Right lobe of liver (tissue), 6 donors: ENCODE results near the gene NARS2. TPM values are rescaled to one million over a fixed set of nuclear protein-coding genes. Genes with fewer than 3 reads are reported as not detected.

Source experiments
- ATAC-seq, 4 donors: fragments of 200-7000 bp; cut with Tn5 transposase; one replicate each; pipeline ENCODE4 v1.9.1; 2020; ENCODE audit warnings: mild to moderate bottlenecking in 4 of 4, moderate library complexity in 4 of 4
- DNase-seq, 3 donors: peaks; one replicate each; pipeline ENCODE4 v3.0.0-alpha.2; 2020
- H3K27ac ChIP-seq, 3 donors: fragments of 200-600 bp; one replicate each; pipeline ENCODE4 v1.8.0; 2022
- H3K27me3 ChIP-seq, 2 donors: fragments of 200-600 bp; one replicate each; pipeline ENCODE4 v1.8.0; 2022
- H3K36me3 ChIP-seq, 4 donors: fragments of 200-600 bp; sonication (generic) in 1 of 4; one replicate each; pipeline versions ENCODE4 v1.5.1 to v1.8.0; 2017 to 2022; ENCODE audit warnings: control low read depth in 1 of 4
- H3K4me1 ChIP-seq, 4 donors: fragments of 200-600 bp; sonication (generic) in 1 of 4; one replicate each; pipeline versions ENCODE4 v1.5.1 to v1.8.0; 2017 to 2022; ENCODE audit warnings: control low read depth in 1 of 4
- H3K4me3 ChIP-seq, 3 donors: fragments of 200-600 bp; one replicate each; pipeline ENCODE4 v1.8.0; 2022
- H3K9me3 ChIP-seq, 4 donors: fragments of 200-600 bp; sonication (generic) in 1 of 4; one replicate each; pipeline versions ENCODE4 v1.5.1 to v1.8.0; 2017 to 2022; ENCODE audit warnings: control low read depth in 1 of 4
- POLR2A ChIP-seq: fragments of 450-650 bp; IDR thresholded peaks from one replicate; pipeline ENCODE4 v1.6.1; 2017; ENCODE audit warnings: antibody characterized with exemption, mild to moderate bottlenecking
- WGBS: methylation state at CpG from one replicate; pipeline ENCODE4 v1.1.6; 2018; ENCODE audit warnings: low coverage, low lambda C conversion rate; ENCODE audit not compliant: insufficient coverage; ENCODE audit errors: missing lambda C conversion rate; 5-methylcytosine and 5-hydroxymethylcytosine counted together
- intact Hi-C, 2 donors: fragments of 100-400 bp; cut with DNase I; formaldehyde crosslinking; loops; one replicate each; pipeline versions ENCODE4 v1.11.2 to v1.14.1; 2022
- total RNA-seq, 6 experiments: library from RNA; depleted of rRNA in 2 of 6; stranded (reverse); fragments of >200 nt in 2 of 6; fragmentation: NEBNext Ultra II Directional in 3 of 6; extraction: Animal tissue kit (Norgen Biotek cat#: 25700) in 3 of 6; gene quantifications; one replicate each; pipeline versions ENCODE4 v1.1.0 to v1.2.4, GENCODE V29; 2016 to 2023
- TF ChIP-seq, protein P1 (sequence below), 4 donors: fragments of 200-600 bp in 3 of 4; fragments of 450-650 bp in 1 of 4; IDR thresholded peaks; one replicate each; pipeline versions ENCODE4 v1.5.1 to v1.8.0; 2016 to 2022; ENCODE audit warnings: antibody characterized with exemption in 4 of 4, mild to moderate bottlenecking in 2 of 4
- donor health status: DM: no; HTN: yes; CAD: no.
- donor health status: DM: no; HTN: no; CAD: no.
- donor health status: DM: no; HTN: no; CAD: no.
- donor health status: DM: no; HTN: yes; CAD: no.
- donor health status: DM: no; HTN: yes; CAD: no.

Gene NARS2
- total RNA-seq, 6 experiments from 2014 or later, result 11.5 to 17.4 (median 14.0) TPM

DNA sequence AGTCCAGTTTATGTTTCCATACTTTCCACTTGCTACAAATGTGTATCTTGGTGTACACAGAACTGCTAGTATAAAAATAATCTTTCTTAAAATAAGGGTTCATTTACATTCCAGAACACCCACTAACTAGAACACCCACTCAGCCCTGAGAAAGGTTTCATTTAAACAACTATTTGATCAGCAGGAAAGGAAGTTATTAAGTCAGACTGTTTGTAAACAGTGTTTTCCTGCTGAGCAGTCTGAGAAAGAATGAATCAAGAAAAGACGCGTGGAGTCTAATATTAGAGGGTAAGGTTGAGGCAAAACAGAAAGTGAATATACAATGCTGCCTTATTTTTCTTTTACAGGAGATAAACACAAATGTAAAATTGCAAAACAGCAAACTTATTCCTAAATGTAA, 32.7 kb downstream of the NARS2 start:
- TF ChIP-seq POLR2A, result no peak
- TF ChIP-seq, protein P1, sequence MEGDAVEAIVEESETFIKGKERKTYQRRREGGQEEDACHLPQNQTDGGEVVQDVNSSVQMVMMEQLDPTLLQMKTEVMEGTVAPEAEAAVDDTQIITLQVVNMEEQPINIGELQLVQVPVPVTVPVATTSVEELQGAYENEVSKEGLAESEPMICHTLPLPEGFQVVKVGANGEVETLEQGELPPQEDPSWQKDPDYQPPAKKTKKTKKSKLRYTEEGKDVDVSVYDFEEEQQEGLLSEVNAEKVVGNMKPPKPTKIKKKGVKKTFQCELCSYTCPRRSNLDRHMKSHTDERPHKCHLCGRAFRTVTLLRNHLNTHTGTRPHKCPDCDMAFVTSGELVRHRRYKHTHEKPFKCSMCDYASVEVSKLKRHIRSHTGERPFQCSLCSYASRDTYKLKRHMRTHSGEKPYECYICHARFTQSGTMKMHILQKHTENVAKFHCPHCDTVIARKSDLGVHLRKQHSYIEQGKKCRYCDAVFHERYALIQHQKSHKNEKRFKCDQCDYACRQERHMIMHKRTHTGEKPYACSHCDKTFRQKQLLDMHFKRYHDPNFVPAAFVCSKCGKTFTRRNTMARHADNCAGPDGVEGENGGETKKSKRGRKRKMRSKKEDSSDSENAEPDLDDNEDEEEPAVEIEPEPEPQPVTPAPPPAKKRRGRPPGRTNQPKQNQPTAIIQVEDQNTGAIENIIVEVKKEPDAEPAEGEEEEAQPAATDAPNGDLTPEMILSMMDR (IDR thresholded peaks at IDR 0.05), result no peak
- no peaks in the 10 kb centered on the region for H3K4me1 ChIP-seq
- H3K27me3 ChIP-seq, result no peaks in the 10 kb centered on the region
- H3K4me3 ChIP-seq, result no peak overlapping the region
- ATAC-seq, result peak in 1 of 4 donors; percentile 41
- intact Hi-C loops, result no loop called here
- no peak overlapping the region for H3K27ac ChIP-seq
- DNase-seq, result no peak
- H3K36me3 ChIP-seq, result no peaks in the 10 kb centered on the region
- no peaks in the 10 kb centered on the region for H3K9me3 ChIP-seq
- WGBS, result 29% methylated on average over 2 of the region's 2 CpGs

DNA sequence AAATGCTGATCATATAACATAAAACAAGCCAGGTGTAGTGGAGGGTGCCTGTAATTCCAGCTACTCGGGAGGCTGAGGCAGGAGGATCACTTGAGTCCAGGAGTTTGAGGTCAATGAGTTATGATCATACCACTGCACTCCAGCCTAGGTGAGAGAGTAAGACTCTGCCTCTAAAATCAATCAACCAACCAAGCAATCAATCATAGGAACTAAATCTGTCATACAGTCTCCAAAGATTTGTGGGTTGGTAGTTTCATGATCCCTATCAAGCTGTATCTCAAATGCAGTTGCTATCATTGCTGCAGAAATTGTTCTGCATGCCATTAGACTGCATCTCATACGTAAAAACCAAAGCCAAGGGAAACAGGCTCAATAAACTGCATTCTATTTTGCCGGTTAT, 33.1 kb downstream of the NARS2 start:
- H3K27me3 ChIP-seq, result no peaks in the 10 kb centered on the region
- no peak overlapping the region for H3K4me3 ChIP-seq
- H3K36me3 ChIP-seq, result no peaks in the 10 kb centered on the region
- H3K27ac ChIP-seq, result no peak overlapping the region
- H3K4me1 ChIP-seq, result no peaks in the 10 kb centered on the region
- DNase-seq, result no peak
- H3K9me3 ChIP-seq, result no peaks in the 10 kb centered on the region
- intact Hi-C loops, result no loop called here
- 68% methylated on average over 3 of the region's 3 CpGs for WGBS
- TF ChIP-seq, protein P1 (IDR thresholded peaks at IDR 0.05), result no peak
- TF ChIP-seq POLR2A, result no peak
- no peak for ATAC-seq

DNA sequence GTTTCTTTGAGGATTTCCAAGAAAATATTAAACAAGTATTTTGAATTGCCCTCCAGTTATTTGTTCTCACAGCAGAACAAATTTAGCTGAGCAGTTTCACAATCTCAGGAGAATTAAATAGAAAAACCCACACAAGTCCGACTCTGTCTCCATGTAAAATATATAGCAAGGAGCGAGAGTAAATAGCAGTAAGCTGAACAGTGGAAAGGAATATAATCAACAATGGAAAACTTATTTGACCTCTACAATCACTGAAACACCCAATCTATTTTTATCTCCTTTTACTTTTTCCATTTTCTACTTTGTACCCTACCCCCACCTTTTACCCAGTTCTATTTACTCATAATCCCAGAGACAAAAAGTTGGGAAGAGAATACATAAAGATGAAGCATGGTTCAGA, 34.4 kb downstream of the NARS2 start:
- TF ChIP-seq, protein P1 (IDR thresholded peaks at IDR 0.05), result no peak
- TF ChIP-seq POLR2A, result no peak
- intact Hi-C loops, result no loop called here
- no peaks in the 10 kb centered on the region for H3K36me3 ChIP-seq
- no peaks in the 10 kb centered on the region for H3K27me3 ChIP-seq
- H3K4me3 ChIP-seq, result no peak overlapping the region
- DNase-seq (no peak), ATAC-seq (peak in 1 of 4 donors; percentile 34)
- WGBS, result 52% methylated on average over 2 of the region's 2 CpGs
- H3K9me3 ChIP-seq, result no peaks in the 10 kb centered on the region
- no peak overlapping the region for H3K27ac ChIP-seq
- no peaks in the 10 kb centered on the region for H3K4me1 ChIP-seq

DNA sequence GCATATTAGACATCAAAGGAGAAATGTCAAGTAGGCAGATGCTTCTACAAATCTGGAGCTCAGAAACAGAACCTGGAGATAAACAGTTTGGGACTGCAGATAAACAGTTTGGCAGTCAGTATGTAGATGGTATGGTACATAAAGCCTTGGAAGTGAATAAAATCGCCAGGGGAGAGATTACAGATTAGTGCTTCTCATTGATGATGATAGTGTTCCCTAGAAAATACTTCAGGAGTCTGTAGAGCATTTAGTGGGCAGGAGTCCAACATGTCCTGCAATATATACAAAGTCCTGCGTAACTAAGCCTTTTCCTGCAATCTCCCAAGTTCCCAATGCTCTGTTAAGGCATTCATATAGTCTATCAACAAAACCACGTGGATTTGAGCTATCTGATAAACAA, 35.2 kb downstream of the NARS2 start:
- DNase-seq, result no peak
- Histone ChIP-seq H3K27ac (no peak overlapping the region), H3K27me3 (no peaks in the 10 kb centered on the region), H3K4me3 (no peak overlapping the region), H3K9me3 (no peaks in the 10 kb centered on the region), H3K36me3 (no peaks in the 10 kb centered on the region), H3K4me1 (no peaks in the 10 kb centered on the region)
- TF ChIP-seq, protein P1 (IDR thresholded peaks at IDR 0.05), result no peak
- no peak for TF ChIP-seq POLR2A
- intact Hi-C loops, result no loop called here
- no peak for ATAC-seq
- 71% methylated on average over 3 of the region's 3 CpGs for WGBS

DNA sequence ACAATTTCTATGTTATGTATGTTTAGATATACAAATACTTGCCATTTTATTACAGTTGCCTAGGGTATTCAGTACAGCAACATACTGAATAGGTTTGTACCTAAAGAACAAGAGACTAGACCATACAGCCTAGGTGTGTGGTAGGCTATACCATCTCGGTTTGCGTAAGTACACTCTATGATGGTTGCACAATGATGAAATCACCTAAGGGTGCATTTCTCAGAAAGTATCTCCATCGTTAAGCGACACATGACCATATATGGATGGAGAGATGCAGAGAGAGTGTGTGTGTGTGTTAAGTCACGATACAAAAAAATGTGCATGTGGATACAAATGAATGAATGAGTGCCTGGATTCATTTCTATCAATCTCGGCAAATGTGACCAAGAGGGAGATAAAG, 37.7 kb downstream of the NARS2 start:
- H3K4me3 ChIP-seq, result no peak overlapping the region
- DNase-seq (no peak), ATAC-seq (no peak)
- 88% methylated on average over 6 of the region's 6 CpGs for WGBS
- intact Hi-C loops, result no loop called here
- H3K4me1 ChIP-seq, result no peaks in the 10 kb centered on the region
- no peak for TF ChIP-seq POLR2A
- TF ChIP-seq, protein P1 (IDR thresholded peaks at IDR 0.05), result no peak
- H3K27me3 ChIP-seq, result no peaks in the 10 kb centered on the region
- no peaks in the 10 kb centered on the region for H3K9me3 ChIP-seq
- no peaks in the 10 kb centered on the region for H3K36me3 ChIP-seq
- H3K27ac ChIP-seq, result no peak overlapping the region
